H9 (cell line): ENCODE data around the gene OR6F1. TPM values are rescaled to one million over a fixed set of nuclear protein-coding genes. Genes with fewer than 3 reads are reported as not detected.

ENCODE experiments used
- DNase-seq: peaks from one replicate; pipeline ENCODE4 v3.0.0-alpha.2; 2017
- H2AFZ ChIP-seq: one replicate; pipeline ENCODE4 v1.6.1; 2013; ENCODE audit warnings: mild to moderate bottlenecking, low read length, control low read depth, moderate library complexity
- H2AK5ac ChIP-seq: 2 replicates; pipeline ENCODE4 v1.6.1; 2013; ENCODE audit warnings: low read length, control low read depth, mixed read lengths; ENCODE audit not compliant: insufficient read length
- H2BK120ac ChIP-seq: one replicate; pipeline ENCODE4 v1.6.1; 2013; ENCODE audit warnings: low read depth, mild to moderate bottlenecking, low read length, control low read depth, inconsistent platforms; ENCODE audit not compliant: poor library complexity, severe bottlenecking
- H2BK12ac ChIP-seq: 2 replicates; pipeline ENCODE4 v1.6.1; 2013; ENCODE audit warnings: low read length, control low read depth, mixed read lengths, low read depth; ENCODE audit not compliant: insufficient read length
- H2BK15ac ChIP-seq: 2 replicates; pipeline ENCODE4 v1.6.1; 2013; ENCODE audit warnings: low read depth, low read length, control low read depth
- H2BK20ac ChIP-seq: one replicate; pipeline ENCODE4 v1.6.1; 2013; ENCODE audit warnings: low read depth, mild to moderate bottlenecking, low read length, control low read depth, inconsistent platforms; ENCODE audit not compliant: poor library complexity, severe bottlenecking
- H2BK5ac ChIP-seq: 2 replicates; pipeline ENCODE4 v1.6.1; 2013; ENCODE audit warnings: low read length, control low read depth, mixed read lengths; ENCODE audit not compliant: insufficient read length
- H3K14ac ChIP-seq: 2 replicates; pipeline ENCODE4 v1.6.1; 2013; ENCODE audit warnings: low read length, control low read depth; ENCODE audit not compliant: insufficient read depth
- H3K18ac ChIP-seq: 2 replicates; pipeline ENCODE4 v1.6.1; 2013; ENCODE audit warnings: low read depth, mild to moderate bottlenecking, mixed read lengths, low read length, control low read depth; ENCODE audit not compliant: insufficient read length
- H3K23ac ChIP-seq: 2 replicates; pipeline ENCODE4 v1.6.1; 2013; ENCODE audit warnings: low read length, control low read depth, mixed read lengths, low read depth; ENCODE audit not compliant: insufficient read length
- H3K23me2 ChIP-seq: 2 replicates; pipeline ENCODE4 v1.6.1; 2013; ENCODE audit warnings: low read depth, mild to moderate bottlenecking, mixed read lengths, low read length, control low read depth; ENCODE audit not compliant: insufficient read length, poor library complexity, severe bottlenecking
- H3K27ac ChIP-seq: 2 replicates; pipeline ENCODE4 v1.5.1; 2013; ENCODE audit warnings: low read length, control low read depth, mixed read lengths, low read depth; ENCODE audit not compliant: insufficient read length
- H3K27me3 ChIP-seq: 2 replicates; pipeline ENCODE4 v1.6.1; 2013; ENCODE audit warnings: low read length, control low read depth, inconsistent platforms; ENCODE audit not compliant: insufficient read depth
- H3K4ac ChIP-seq: 2 replicates; pipeline ENCODE4 v1.6.1; 2013; ENCODE audit warnings: low read depth, mild to moderate bottlenecking, control low read depth, inconsistent platforms, low read length, moderate library complexity
- H3K4me1 ChIP-seq: 2 replicates; pipeline ENCODE4 v1.6.1; 2013; ENCODE audit warnings: low read length, control low read depth, inconsistent platforms; ENCODE audit not compliant: insufficient read depth
- H3K4me2 ChIP-seq: 2 replicates; pipeline ENCODE4 v1.6.1; 2013; ENCODE audit warnings: low read length, control low read depth, mixed read lengths; ENCODE audit not compliant: insufficient read length, insufficient read depth
- H3K56ac ChIP-seq: 2 replicates; pipeline ENCODE4 v1.6.1; 2013; ENCODE audit warnings: low read depth, mild to moderate bottlenecking, mixed read lengths, low read length, control low read depth; ENCODE audit not compliant: insufficient read length
- H3K79me1 ChIP-seq: 2 replicates; pipeline ENCODE4 v1.6.1; 2013; ENCODE audit warnings: low read depth, mild to moderate bottlenecking, moderate library complexity, low read length, control low read depth, inconsistent platforms; ENCODE audit not compliant: insufficient read depth, poor library complexity, severe bottlenecking
- H3K79me2 ChIP-seq: 2 replicates; pipeline ENCODE4 v1.6.1; 2013; ENCODE audit warnings: low read length, control low read depth, inconsistent platforms; ENCODE audit not compliant: insufficient read depth
- H3K9ac ChIP-seq: 2 replicates; pipeline ENCODE4 v1.6.1; 2013; ENCODE audit warnings: low read length, control low read depth, mixed read lengths; ENCODE audit not compliant: insufficient read length; ENCODE audit errors: extremely low read depth
- H3K9me3 ChIP-seq: one replicate; pipeline ENCODE4 v1.6.1; 2013; ENCODE audit warnings: low read depth, low read length, inconsistent platforms; ENCODE audit not compliant: control insufficient read depth
- H3T11ph ChIP-seq: one replicate; pipeline ENCODE4 v1.6.1; 2013; ENCODE audit warnings: mild to moderate bottlenecking, low read length, control low read depth, inconsistent platforms
- H4K20me1 ChIP-seq: one replicate; pipeline ENCODE4 v1.6.1; 2013; ENCODE audit not compliant: control insufficient read depth, insufficient read length, insufficient read depth
- H4K5ac ChIP-seq: 2 replicates; pipeline ENCODE4 v1.6.1; 2013; ENCODE audit warnings: low read depth, mild to moderate bottlenecking, mixed read lengths, low read length, control low read depth; ENCODE audit not compliant: insufficient read length
- H4K8ac ChIP-seq: replicated peaks from 2 replicates; pipeline ENCODE4 v1.6.1; 2013; ENCODE audit warnings: low read length, control low read depth, mixed read lengths, low read depth; ENCODE audit not compliant: insufficient read length
- H4K91ac ChIP-seq: 2 replicates; pipeline ENCODE4 v1.6.1; 2013; ENCODE audit warnings: low read depth, mild to moderate bottlenecking, moderate library complexity, mixed read lengths, low read length, control low read depth; ENCODE audit not compliant: insufficient read length
- H3K27ac Mint-ChIP-seq, 3 experiments: 2 replicates in 2 of 3; 3 replicates in 1 of 3; pipeline ENCODE4 v1.8.0; 2020 to 2021; ENCODE audit warnings: mixed read lengths in 3 of 3, mild to moderate bottlenecking in 1 of 3, moderate library complexity in 1 of 3
- H3K27me3 Mint-ChIP-seq: 2 replicates; pipeline ENCODE4 v1.8.0; 2021; ENCODE audit warnings: low read depth, mild to moderate bottlenecking, moderate library complexity, mixed read lengths
- H3K36me3 Mint-ChIP-seq, 3 experiments: 2 replicates in 2 of 3; 3 replicates in 1 of 3; pipeline ENCODE4 v1.8.0; 2020 to 2021; ENCODE audit warnings: low read depth in 3 of 3, mixed read lengths in 3 of 3; ENCODE audit not compliant: insufficient read depth in 1 of 3
- H3K4me1 Mint-ChIP-seq, 2 experiments: 2 replicates each; pipeline ENCODE4 v1.8.0; 2020; ENCODE audit warnings: mixed read lengths in 2 of 2
- H3K4me3 Mint-ChIP-seq, 2 experiments: 2 replicates in 1 of 2; 3 replicates in 1 of 2; pipeline ENCODE4 v1.8.0; 2020 to 2021; ENCODE audit warnings: mild to moderate bottlenecking in 2 of 2, mixed read lengths in 2 of 2, moderate library complexity in 1 of 2
- H3K9me3 Mint-ChIP-seq, 2 experiments: 2 replicates in 1 of 2; 3 replicates in 1 of 2; pipeline ENCODE4 v1.8.0; 2020; ENCODE audit warnings: mild to moderate bottlenecking in 2 of 2, mixed read lengths in 2 of 2, moderate library complexity in 1 of 2
- WGBS: extraction: QIAGEN DNeasy Blood & Tissue Kit; methylation state at CpG from one replicate; pipeline ENCODE4 v1.1.7; 2013; ENCODE audit warnings: missing lambda C conversion rate, low lambda C conversion rate, mixed read lengths; ENCODE audit not compliant: insufficient read length; ENCODE audit errors: extremely low coverage; 5-methylcytosine and 5-hydroxymethylcytosine counted together
- total RNA-seq: library from RNA; stranded (reverse); gene quantifications from 2 replicates; pipeline ENCODE4 v1.2.1, GENCODE V29; 2021
- TF ChIP-seq, protein P1 (sequence below): fragments of 200-600 bp; sonication (generic); conservative IDR thresholded peaks from 3 replicates; pipeline ENCODE4 v1.8.0; 2021; ENCODE audit warnings: antibody characterized with exemption, mild to moderate bottlenecking

Gene OR6F1
- total RNA-seq, 1 experiment from 2014 or later, result not detected

DNA sequence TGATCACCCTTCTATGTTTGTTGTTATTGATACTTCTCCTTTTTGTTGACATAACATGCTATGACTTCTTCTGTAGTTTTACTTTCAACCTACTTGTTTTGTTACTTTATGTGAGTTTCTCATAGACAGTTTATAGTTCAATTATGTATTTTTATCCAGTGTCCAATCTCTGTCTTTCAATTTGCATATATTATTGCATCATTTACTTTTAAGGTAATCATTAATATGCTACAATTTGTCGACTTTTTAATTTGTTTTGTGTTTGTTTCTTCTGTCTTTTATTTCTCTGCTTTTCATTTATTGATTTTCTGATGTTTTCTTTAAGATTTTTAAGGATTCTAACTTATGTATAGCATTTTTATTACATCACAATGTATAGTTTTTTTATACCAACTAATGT lies 47.2 kb downstream of the OR6F1 start:
- TF ChIP-seq, protein P1, sequence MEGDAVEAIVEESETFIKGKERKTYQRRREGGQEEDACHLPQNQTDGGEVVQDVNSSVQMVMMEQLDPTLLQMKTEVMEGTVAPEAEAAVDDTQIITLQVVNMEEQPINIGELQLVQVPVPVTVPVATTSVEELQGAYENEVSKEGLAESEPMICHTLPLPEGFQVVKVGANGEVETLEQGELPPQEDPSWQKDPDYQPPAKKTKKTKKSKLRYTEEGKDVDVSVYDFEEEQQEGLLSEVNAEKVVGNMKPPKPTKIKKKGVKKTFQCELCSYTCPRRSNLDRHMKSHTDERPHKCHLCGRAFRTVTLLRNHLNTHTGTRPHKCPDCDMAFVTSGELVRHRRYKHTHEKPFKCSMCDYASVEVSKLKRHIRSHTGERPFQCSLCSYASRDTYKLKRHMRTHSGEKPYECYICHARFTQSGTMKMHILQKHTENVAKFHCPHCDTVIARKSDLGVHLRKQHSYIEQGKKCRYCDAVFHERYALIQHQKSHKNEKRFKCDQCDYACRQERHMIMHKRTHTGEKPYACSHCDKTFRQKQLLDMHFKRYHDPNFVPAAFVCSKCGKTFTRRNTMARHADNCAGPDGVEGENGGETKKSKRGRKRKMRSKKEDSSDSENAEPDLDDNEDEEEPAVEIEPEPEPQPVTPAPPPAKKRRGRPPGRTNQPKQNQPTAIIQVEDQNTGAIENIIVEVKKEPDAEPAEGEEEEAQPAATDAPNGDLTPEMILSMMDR, result no peak
- Histone ChIP-seq H2BK120ac (no peak overlapping the region), H3K27me3 (no peaks in the 10 kb centered on the region), H3K23ac (no peak overlapping the region), H4K5ac (no peak overlapping the region), H3K23me2 (no peaks in the 10 kb centered on the region), H3K4ac (no peak overlapping the region), H4K8ac (no peak overlapping the region), H3K4me1 (no peaks in the 10 kb centered on the region), H3K14ac (no peak overlapping the region), H2AFZ (no peak overlapping the region), H3K56ac (no peak overlapping the region), H2BK15ac (no peak overlapping the region), H3K9me3 (no peaks in the 10 kb centered on the region), H2BK12ac (no peak overlapping the region), H3K18ac (no peak overlapping the region), H3K79me1 (no peaks in the 10 kb centered on the region), H2BK5ac (no peak overlapping the region), H3T11ph (no peak overlapping the region), H3K9ac (no peak overlapping the region), H2AK5ac (no peak overlapping the region), H3K79me2 (no peaks in the 10 kb centered on the region), H3K27ac (no peak overlapping the region), H4K91ac (no peak overlapping the region), H2BK20ac (no peak overlapping the region), H4K20me1 (no peaks in the 10 kb centered on the region), H3K4me2 (no peak overlapping the region)
- H3K4me1 Mint-ChIP-seq, result no peaks in the 10 kb centered on the region
- H3K4me3 Mint-ChIP-seq, result no peak overlapping the region
- no peak overlapping the region for H3K27ac Mint-ChIP-seq
- H3K27me3 Mint-ChIP-seq, result no peaks in the 10 kb centered on the region
- DNase-seq, result no peak
- peaks cover 5% of the 10 kb centered on the region in 2 experiments for H3K9me3 Mint-ChIP-seq
- no CpG with 5 or more reads among the region's 1 CpG for WGBS
- H3K36me3 Mint-ChIP-seq, result peaks cover 0 to 6% (median 0%) of the 10 kb centered on the region in 3 experiments; a peak in 3 of 7 replicates

Other genes with a start within 250 kb of the OR6F1 start
- gene OR2C3, start 180.2 kb downstream of the OR6F1 start, total RNA-seq, result not detected in 2 replicates
- gene GCSAML, start 167.5 kb downstream of the OR6F1 start, total RNA-seq, result not detected in 2 replicates
- gene OR2G2, start 128.3 kb downstream of the OR6F1 start, total RNA-seq, result not detected in 2 replicates
- gene OR2G3, start 111.1 kb downstream of the OR6F1 start, total RNA-seq, result not detected in 2 replicates
- not detected in 2 replicates for gene OR13G1, start 36.9 kb downstream of the OR6F1 start, total RNA-seq
- not detected in 2 replicates for gene OR14K1, start 22.0 kb upstream of the OR6F1 start, total RNA-seq
- not detected in 2 replicates for gene OR14A2, start 31.5 kb upstream of the OR6F1 start, total RNA-seq
- not detected in 2 replicates for gene OR1C1, start 43.9 kb upstream of the OR6F1 start, total RNA-seq
- 0.15 TPM in 1 of 2 replicates, not detected in the other for gene OR14A16, start 107.5 kb upstream of the OR6F1 start, total RNA-seq
- gene OR11L1, start 125.2 kb upstream of the OR6F1 start, total RNA-seq, result not detected in 2 replicates
- gene TRIM58, start 140.5 kb upstream of the OR6F1 start, total RNA-seq, result 1.7 and 2.0 TPM in 2 replicates
- gene OR2W3, start 178.9 kb upstream of the OR6F1 start, total RNA-seq, result 0.24 TPM in 1 of 2 replicates, not detected in the other
- not detected in 2 replicates for gene OR2T8, start 203.6 kb upstream of the OR6F1 start, total RNA-seq
- not detected in 2 replicates for gene OR2AJ1, start 208.2 kb upstream of the OR6F1 start, total RNA-seq
- 0.24 TPM in 1 of 2 replicates, not detected in the other for gene OR2L8, start 232.2 kb upstream of the OR6F1 start, total RNA-seq
- not detected in 2 replicates for gene OR2AK2, start 248.6 kb upstream of the OR6F1 start, total RNA-seq